ENCODE results near the gene ADGRG3. TPM values are rescaled to one million over a fixed set of nuclear protein-coding genes. Genes with fewer than 3 reads are reported as not detected.
A peak's percentile ranks its signal among the peaks of the same experiment; 100 is the strongest.

ADGRG3 gene
- total RNA-seq, 3 donors from 2014 or later = 0.84 to 3.4 (median 1.8) TPM

DNA sequence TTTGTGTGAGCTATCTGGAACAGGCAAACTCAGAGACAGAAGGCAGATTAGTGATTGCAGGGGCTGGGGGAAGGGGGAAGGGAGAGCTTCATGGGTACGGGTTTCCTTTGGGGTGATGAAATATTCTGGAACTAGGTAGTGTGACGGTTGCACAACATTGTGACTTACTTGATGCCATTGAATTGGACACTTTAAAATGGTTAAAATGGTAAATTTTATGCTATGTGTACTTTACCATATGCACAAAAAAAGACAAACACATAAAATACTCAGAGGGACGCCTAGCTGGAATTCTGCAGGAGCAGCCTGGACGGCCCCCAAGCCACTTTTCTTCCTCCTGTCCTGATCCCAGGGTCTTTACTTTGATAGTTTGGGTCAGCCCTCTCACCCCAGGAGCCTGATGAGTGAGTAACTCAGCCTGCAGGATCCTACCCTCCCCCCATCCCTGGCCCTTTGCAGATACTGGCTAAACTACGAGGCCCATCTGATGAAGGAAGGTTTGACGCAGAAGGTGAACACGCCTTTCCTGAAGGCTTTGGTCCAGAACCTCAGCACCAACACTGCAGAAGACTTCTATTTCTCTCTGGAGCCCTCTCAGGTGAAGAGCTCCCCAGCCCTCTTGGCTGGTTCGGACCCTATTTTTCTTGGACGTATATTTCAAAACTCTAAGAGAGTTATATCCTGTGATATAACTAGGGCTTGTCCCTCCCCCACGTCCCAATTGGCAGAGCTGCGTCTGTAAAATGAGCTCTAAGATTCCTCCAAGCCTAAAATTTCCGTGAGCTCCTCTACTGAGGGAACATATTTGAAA, 7.8 kb downstream of the ADGRG3 start:
- ATAC-seq (no peak), DNase-seq (no peak)
- H3K4me1 ChIP-seq (ENCODE audit: low read depth) = no peaks in the 10 kb centered on the region
- H3K36me3 ChIP-seq (ENCODE audit: low read depth) = no peaks in the 10 kb centered on the region
- no peak overlapping the region for H3K4me3 ChIP-seq
- no peaks in the 10 kb centered on the region for H3K9me3 ChIP-seq
- intact Hi-C loops (cut with DNase I, micrococcal nuclease) = no loop called here
- no peak for TF ChIP-seq CTCF (IDR thresholded peaks at IDR 0.05)

GRCh38 chr16:57676553-57677085, 8.5 kb downstream of the ADGRG3 start:
- intact Hi-C loops (cut with DNase I, micrococcal nuclease) = no loop called here
- TF ChIP-seq CTCF (IDR thresholded peaks at IDR 0.05) = no peak
- DNase-seq (no peak), ATAC-seq (no peak)
- Histone ChIP-seq H3K4me1 (ENCODE audit: low read depth) (no peaks in the 10 kb centered on the region), H3K9me3 (no peaks in the 10 kb centered on the region), H3K4me3 (no peak overlapping the region), H3K36me3 (ENCODE audit: low read depth) (no peaks in the 10 kb centered on the region)

DNA sequence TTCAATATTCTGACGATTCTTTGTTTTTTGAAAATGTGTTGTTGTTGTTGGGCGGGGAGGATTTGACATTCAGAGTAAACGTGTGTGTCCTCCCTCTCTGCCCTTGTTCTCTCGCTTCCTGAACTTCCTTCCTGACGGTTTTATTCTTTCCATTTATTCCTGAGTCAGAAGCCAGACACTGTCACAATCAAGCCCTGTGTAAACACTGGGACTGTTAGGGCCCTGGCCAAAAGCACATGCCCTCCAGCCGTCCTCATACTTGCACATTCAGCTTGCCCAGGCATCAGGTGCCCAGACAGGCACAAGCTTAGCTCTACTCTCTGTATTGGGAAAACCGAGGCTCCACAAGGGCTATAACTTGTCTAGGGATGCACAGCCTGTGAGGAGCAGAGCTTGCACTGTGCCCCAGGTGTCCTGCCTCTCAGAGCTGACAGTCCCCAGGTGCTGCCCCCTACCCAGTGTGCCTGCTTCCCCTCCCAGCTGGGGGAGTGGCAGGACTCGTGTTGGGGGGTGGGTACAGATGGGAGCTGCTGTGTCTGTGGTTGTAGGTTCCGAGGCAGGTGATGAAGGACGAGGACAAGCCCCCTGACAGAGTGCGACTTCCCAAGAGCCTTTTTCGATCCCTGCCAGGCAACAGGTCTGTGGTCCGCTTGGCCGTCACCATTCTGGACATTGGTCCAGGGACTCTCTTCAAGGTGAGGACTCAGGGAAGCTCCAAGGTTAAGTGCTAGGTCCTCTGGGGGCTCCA, 9.7 kb downstream of the ADGRG3 start:
- DNase-seq (no peak), ATAC-seq (peak; percentile 28)
- Histone ChIP-seq H3K4me1 (ENCODE audit: low read depth) (no peaks in the 10 kb centered on the region), H3K36me3 (ENCODE audit: low read depth) (no peaks in the 10 kb centered on the region), H3K4me3 (no peak overlapping the region), H3K9me3 (no peaks in the 10 kb centered on the region)
- no peak for TF ChIP-seq CTCF (IDR thresholded peaks at IDR 0.05)
- intact Hi-C loops (cut with DNase I, micrococcal nuclease) = no loop called here

- Histone ChIP-seq H3K4me1 (ENCODE audit: low read depth) (no peaks in the 10 kb centered on the region), H3K9me3 (no peaks in the 10 kb centered on the region), H3K36me3 (ENCODE audit: low read depth) (no peaks in the 10 kb centered on the region), H3K4me3 (no peak overlapping the region)
- ATAC-seq (no peak), DNase-seq (no peak)
- TF ChIP-seq CTCF (IDR thresholded peaks at IDR 0.05) = no peak
- intact Hi-C loops (cut with DNase I, micrococcal nuclease) = no loop called here
These were observed 10.9 kb downstream of the ADGRG3 start for GRCh38 chr16:57679016-57679415.

DNA sequence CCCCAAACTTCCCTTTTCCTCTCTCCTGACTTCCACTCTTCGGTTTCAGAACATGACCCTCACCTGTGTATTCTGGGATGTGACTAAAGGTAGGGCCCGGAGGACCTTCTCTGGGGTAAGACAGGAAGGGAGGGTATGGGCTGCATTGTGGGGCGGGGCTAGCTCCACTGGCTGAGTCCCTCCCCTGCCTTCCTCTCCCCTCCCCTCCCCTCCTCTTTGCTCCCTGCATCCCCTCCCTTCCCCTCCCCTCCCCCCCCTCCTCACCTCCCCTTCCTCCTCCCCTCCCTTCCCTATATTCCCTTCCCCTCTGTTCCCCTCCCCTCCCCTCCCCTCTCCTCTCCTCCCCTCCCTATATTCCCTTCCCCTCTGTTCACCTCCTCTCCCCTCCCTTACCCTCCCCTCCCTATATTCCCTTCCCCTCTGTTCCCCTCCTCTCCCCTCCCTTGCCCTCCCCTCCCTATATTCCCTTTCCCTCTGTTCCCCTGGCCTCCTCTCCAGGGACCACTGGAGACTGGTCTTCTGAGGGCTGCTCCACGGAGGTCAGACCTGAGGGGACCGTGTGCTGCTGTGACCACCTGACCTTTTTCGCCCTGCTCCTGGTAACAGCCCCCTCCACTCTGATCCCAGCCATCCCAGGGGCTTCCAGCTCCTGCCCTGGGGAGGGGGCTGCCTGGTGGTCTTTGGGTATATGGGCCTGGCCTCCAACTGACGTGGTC, 11.8 kb downstream of the ADGRG3 start:
- Histone ChIP-seq H3K4me3 (no peak overlapping the region), H3K36me3 (ENCODE audit: low read depth) (no peaks in the 10 kb centered on the region), H3K4me1 (ENCODE audit: low read depth) (no peaks in the 10 kb centered on the region), H3K9me3 (no peaks in the 10 kb centered on the region)
- DNase-seq = no peak
- TF ChIP-seq CTCF (IDR thresholded peaks at IDR 0.05) = no peak
- no peak for ATAC-seq
- intact Hi-C loops (cut with DNase I, micrococcal nuclease) = no loop called here
